Measurements from ENCODE around the gene XYLB. TPM values are rescaled to one million over a fixed set of nuclear protein-coding genes. Genes with fewer than 3 reads are reported as not detected.

XYLB gene
- polyA plus RNA-seq, 1 donor from 2014 or later = 0.50 TPM

DNA sequence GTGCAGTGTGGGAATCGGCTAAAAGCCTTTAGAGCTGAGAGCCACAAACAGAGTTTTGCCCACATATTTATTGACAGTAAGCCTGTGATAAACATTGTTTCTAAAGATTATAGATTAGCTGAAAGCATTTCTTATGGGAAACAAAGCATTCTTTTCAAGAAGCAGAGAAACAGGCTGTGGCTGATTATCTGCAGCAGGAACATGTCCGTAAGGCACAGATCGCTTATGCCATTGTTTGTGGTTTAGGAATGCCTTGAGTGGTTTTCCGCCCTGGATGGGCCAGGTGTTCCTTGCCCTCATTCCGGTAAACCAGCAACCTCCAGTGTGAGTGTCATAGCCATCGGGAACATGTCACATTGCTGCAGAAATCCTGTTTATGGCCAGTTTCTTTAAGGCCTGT is 12.5 kb downstream of the XYLB start:
- no peaks in the 10 kb centered on the region for H3K9me3 ChIP-seq (ENCODE audit: low read length)
- H3F3A ChIP-seq (ENCODE audit: insufficient read depth, low read length, poor library complexity, severe bottlenecking) = no peaks in the 10 kb centered on the region
- H3K27ac ChIP-seq (ENCODE audit: low read length) = no peak overlapping the region
- H3K9me2 ChIP-seq (ENCODE audit: insufficient read depth, low read length) = no peaks in the 10 kb centered on the region
- H3K79me2 ChIP-seq (replicated peaks; ENCODE audit: insufficient read depth, low read length) = no peaks in the 10 kb centered on the region
- no peak overlapping the region for H2AFZ ChIP-seq (ENCODE audit: low read depth, low read length)
- H3K4me3 ChIP-seq (ENCODE audit: low read length) = no peak overlapping the region
- H3K27me3 ChIP-seq (ENCODE audit: insufficient read depth, low read depth, low read length) = no peaks in the 10 kb centered on the region
- no peak overlapping the region for H3K4me2 ChIP-seq (ENCODE audit: low read length)
- no peaks in the 10 kb centered on the region for H4K20me1 ChIP-seq (ENCODE audit: insufficient read depth)
- TF ChIP-seq, protein P1, sequence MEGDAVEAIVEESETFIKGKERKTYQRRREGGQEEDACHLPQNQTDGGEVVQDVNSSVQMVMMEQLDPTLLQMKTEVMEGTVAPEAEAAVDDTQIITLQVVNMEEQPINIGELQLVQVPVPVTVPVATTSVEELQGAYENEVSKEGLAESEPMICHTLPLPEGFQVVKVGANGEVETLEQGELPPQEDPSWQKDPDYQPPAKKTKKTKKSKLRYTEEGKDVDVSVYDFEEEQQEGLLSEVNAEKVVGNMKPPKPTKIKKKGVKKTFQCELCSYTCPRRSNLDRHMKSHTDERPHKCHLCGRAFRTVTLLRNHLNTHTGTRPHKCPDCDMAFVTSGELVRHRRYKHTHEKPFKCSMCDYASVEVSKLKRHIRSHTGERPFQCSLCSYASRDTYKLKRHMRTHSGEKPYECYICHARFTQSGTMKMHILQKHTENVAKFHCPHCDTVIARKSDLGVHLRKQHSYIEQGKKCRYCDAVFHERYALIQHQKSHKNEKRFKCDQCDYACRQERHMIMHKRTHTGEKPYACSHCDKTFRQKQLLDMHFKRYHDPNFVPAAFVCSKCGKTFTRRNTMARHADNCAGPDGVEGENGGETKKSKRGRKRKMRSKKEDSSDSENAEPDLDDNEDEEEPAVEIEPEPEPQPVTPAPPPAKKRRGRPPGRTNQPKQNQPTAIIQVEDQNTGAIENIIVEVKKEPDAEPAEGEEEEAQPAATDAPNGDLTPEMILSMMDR (IDR thresholded peaks at IDR 0.05; ENCODE audit: poor library complexity, severe bottlenecking) = no peak
- TF ChIP-seq, protein P2, sequence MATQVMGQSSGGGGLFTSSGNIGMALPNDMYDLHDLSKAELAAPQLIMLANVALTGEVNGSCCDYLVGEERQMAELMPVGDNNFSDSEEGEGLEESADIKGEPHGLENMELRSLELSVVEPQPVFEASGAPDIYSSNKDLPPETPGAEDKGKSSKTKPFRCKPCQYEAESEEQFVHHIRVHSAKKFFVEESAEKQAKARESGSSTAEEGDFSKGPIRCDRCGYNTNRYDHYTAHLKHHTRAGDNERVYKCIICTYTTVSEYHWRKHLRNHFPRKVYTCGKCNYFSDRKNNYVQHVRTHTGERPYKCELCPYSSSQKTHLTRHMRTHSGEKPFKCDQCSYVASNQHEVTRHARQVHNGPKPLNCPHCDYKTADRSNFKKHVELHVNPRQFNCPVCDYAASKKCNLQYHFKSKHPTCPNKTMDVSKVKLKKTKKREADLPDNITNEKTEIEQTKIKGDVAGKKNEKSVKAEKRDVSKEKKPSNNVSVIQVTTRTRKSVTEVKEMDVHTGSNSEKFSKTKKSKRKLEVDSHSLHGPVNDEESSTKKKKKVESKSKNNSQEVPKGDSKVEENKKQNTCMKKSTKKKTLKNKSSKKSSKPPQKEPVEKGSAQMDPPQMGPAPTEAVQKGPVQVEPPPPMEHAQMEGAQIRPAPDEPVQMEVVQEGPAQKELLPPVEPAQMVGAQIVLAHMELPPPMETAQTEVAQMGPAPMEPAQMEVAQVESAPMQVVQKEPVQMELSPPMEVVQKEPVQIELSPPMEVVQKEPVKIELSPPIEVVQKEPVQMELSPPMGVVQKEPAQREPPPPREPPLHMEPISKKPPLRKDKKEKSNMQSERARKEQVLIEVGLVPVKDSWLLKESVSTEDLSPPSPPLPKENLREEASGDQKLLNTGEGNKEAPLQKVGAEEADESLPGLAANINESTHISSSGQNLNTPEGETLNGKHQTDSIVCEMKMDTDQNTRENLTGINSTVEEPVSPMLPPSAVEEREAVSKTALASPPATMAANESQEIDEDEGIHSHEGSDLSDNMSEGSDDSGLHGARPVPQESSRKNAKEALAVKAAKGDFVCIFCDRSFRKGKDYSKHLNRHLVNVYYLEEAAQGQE (IDR thresholded peaks at IDR 0.05; ENCODE audit: borderline replicate concordance) = no peak
- TF ChIP-seq EZH2 (IDR thresholded peaks at IDR 0.05; ENCODE audit: borderline replicate concordance, insufficient read depth, low read length, poor library complexity, severe bottlenecking) (no peak), SMC3 (conservative IDR thresholded peaks at IDR 0.05; ENCODE audit: poor library complexity) (no peak), TAF1 (IDR thresholded peaks at IDR 0.05; ENCODE audit: low read depth) (no peak), RAD21 (conservative IDR thresholded peaks at IDR 0.05) (no peak), MXI1 (conservative IDR thresholded peaks at IDR 0.05; ENCODE audit: poor library complexity, severe bottlenecking) (no peak), POLR2AphosphoS5 (IDR thresholded peaks at IDR 0.05) (no peak), EP300 (conservative IDR thresholded peaks at IDR 0.05; ENCODE audit: poor library complexity, severe bottlenecking) (no peak)
- H3K9ac ChIP-seq (ENCODE audit: low read length) = no peak overlapping the region
- no peaks in the 10 kb centered on the region for H3K36me3 ChIP-seq (ENCODE audit: insufficient read depth, low read length)

DNA sequence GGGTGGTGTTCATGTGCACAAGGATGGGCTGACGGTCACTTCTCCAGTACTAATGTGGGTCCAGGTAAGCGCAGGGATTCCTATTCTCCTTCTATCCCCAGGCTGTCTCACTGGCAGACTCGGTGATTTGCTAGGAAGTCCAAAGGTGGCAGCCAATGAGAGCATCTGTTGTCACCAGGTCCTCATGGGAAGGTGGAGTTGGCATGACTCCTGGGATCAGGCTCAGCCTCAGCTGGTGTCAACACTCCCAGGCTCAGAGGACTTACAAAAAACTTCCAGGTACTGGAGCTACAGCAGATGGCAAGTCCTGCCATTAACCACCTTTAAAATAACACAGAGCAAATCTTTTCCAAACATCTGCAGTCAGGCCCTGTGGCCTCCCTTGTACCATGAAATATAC is 13.8 kb downstream of the XYLB start:
- Histone ChIP-seq H3K27ac (ENCODE audit: low read length) (no peak overlapping the region), H2AFZ (ENCODE audit: low read depth, low read length) (no peak overlapping the region), H3F3A (ENCODE audit: insufficient read depth, low read length, poor library complexity, severe bottlenecking) (no peaks in the 10 kb centered on the region), H3K4me2 (ENCODE audit: low read length) (no peak overlapping the region), H3K4me3 (ENCODE audit: low read length) (no peak overlapping the region), H3K9ac (ENCODE audit: low read length) (no peak overlapping the region), H3K36me3 (ENCODE audit: insufficient read depth, low read length) (no peaks in the 10 kb centered on the region), H4K20me1 (ENCODE audit: insufficient read depth) (no peaks in the 10 kb centered on the region), H3K9me2 (ENCODE audit: insufficient read depth, low read length) (no peaks in the 10 kb centered on the region), H3K27me3 (ENCODE audit: insufficient read depth, low read depth, low read length) (no peaks in the 10 kb centered on the region), H3K79me2 (replicated peaks; ENCODE audit: insufficient read depth, low read length) (no peaks in the 10 kb centered on the region), H3K9me3 (ENCODE audit: low read length) (no peaks in the 10 kb centered on the region)
- TF ChIP-seq EZH2 (IDR thresholded peaks at IDR 0.05; ENCODE audit: borderline replicate concordance, insufficient read depth, low read length, poor library complexity, severe bottlenecking) = no peak
- TF ChIP-seq, protein P1 (IDR thresholded peaks at IDR 0.05; ENCODE audit: poor library complexity, severe bottlenecking) = no peak
- TF ChIP-seq EP300 (conservative IDR thresholded peaks at IDR 0.05; ENCODE audit: poor library complexity, severe bottlenecking) = no peak
- TF ChIP-seq, protein P2 (IDR thresholded peaks at IDR 0.05; ENCODE audit: borderline replicate concordance) = no peak
- no peak for TF ChIP-seq MXI1 (conservative IDR thresholded peaks at IDR 0.05; ENCODE audit: poor library complexity, severe bottlenecking)
- no peak for TF ChIP-seq POLR2AphosphoS5 (IDR thresholded peaks at IDR 0.05)
- TF ChIP-seq TAF1 (IDR thresholded peaks at IDR 0.05; ENCODE audit: low read depth) = no peak
- TF ChIP-seq RAD21 (conservative IDR thresholded peaks at IDR 0.05) = no peak
